IMR-90 (cell line): ENCODE data around the gene GALNT14. TPM values are rescaled to one million over a fixed set of nuclear protein-coding genes. Genes with fewer than 3 reads are reported as not detected.

Source experiments
- ATAC-seq: fragments of 200-7000 bp; cut with Tn5 transposase; 2 replicates; pipeline ENCODE4 v1.9.1; 2020; ENCODE audit warnings: low read depth, mild to moderate bottlenecking, moderate library complexity
- BruUV-seq: library from RNA; stranded (reverse); fragments of 400-500 nt; replicated peaks from 2 replicates; lab custom pipeline; 2021; lab: Mats Ljungman, UMichigan
- CTCF ChIA-PET: fragments of 300-600 bp; formaldehyde crosslinking; extraction: SDS; loops from one replicate; lab custom pipeline; 2021; ENCODE audit warnings: antibody characterized with exemption; lab: Yijun Ruan, JAX
- POLR2A ChIA-PET: fragments of 300-600 bp; sonication (Branson Sonifier 250); formaldehyde crosslinking; loops from one replicate; lab custom pipeline; 2022; ENCODE audit warnings: antibody characterized with exemption; ENCODE audit not compliant: unreplicated experiment; lab: Charles Lee
- DNase-seq: peaks from one replicate; pipeline ENCODE4 v3.0.0; 2013
- H2AFZ ChIP-seq: replicated peaks from 2 replicates; pipeline ENCODE3; 2013; ENCODE audit warnings: low read length, mild to moderate bottlenecking; ENCODE audit not compliant: poor library complexity
- H2AK5ac ChIP-seq: 2 replicates; pipeline ENCODE4 v1.6.1; 2013; ENCODE audit warnings: low read depth, low read length, inconsistent platforms
- H2AK9ac ChIP-seq: replicated peaks from 2 replicates; pipeline ENCODE3; 2013; ENCODE audit warnings: mild to moderate bottlenecking, low read depth, low read length, moderate library complexity; ENCODE audit not compliant: poor library complexity
- H2BK120ac ChIP-seq: 2 replicates; pipeline ENCODE4 v1.6.1; 2013; ENCODE audit warnings: low read depth, low read length, inconsistent platforms
- H2BK15ac ChIP-seq: 3 replicates; pipeline ENCODE4 v1.6.1; 2013; ENCODE audit warnings: low read depth, low read length, inconsistent platforms
- H2BK20ac ChIP-seq: 2 replicates; pipeline ENCODE4 v1.6.1; 2013; ENCODE audit warnings: low read depth, mild to moderate bottlenecking, inconsistent platforms, low read length, moderate library complexity
- H2BK5ac ChIP-seq: 2 replicates; pipeline ENCODE4 v1.6.1; 2013; ENCODE audit warnings: mild to moderate bottlenecking, low read depth, low read length, inconsistent platforms; ENCODE audit not compliant: poor library complexity, severe bottlenecking
- H3K14ac ChIP-seq: replicated peaks from 2 replicates; pipeline ENCODE4 v1.6.1; 2013; ENCODE audit warnings: low read depth, low read length, inconsistent platforms
- H3K18ac ChIP-seq: 2 replicates; pipeline ENCODE4 v1.6.1; 2013; ENCODE audit warnings: low read depth, low read length, control low read depth
- H3K23ac ChIP-seq: 2 replicates; pipeline ENCODE4 v1.6.1; 2013; ENCODE audit warnings: low read depth, low read length, inconsistent platforms
- H3K27ac ChIP-seq: 2 replicates; pipeline ENCODE4 v1.5.1; 2013; ENCODE audit warnings: mild to moderate bottlenecking, control low read depth, low read length; ENCODE audit not compliant: insufficient read depth
- H3K27me3 ChIP-seq: 2 replicates; pipeline ENCODE4 v1.6.1; 2013; ENCODE audit warnings: low read length; ENCODE audit not compliant: control insufficient read depth, insufficient read depth
- H3K36me3 ChIP-seq: 2 replicates; pipeline ENCODE4 v1.6.1; 2013; ENCODE audit warnings: low read length, mixed read lengths; ENCODE audit not compliant: control insufficient read depth, insufficient read depth
- H3K4ac ChIP-seq: 2 replicates; pipeline ENCODE4 v1.6.1; 2013; ENCODE audit warnings: low read depth, low read length, inconsistent platforms
- H3K4me1 ChIP-seq: 2 replicates; pipeline ENCODE4 v1.6.1; 2013; ENCODE audit warnings: low read length, mixed read lengths; ENCODE audit not compliant: control insufficient read depth, insufficient read depth
- H3K4me2 ChIP-seq: 2 replicates; pipeline ENCODE4 v1.6.1; 2013; ENCODE audit warnings: low read depth, mild to moderate bottlenecking, control low read depth, low read length, moderate library complexity
- H3K4me3 ChIP-seq: 2 replicates; pipeline ENCODE4 v1.5.1; 2013; ENCODE audit warnings: low read depth, mild to moderate bottlenecking, control low read depth, low read length, moderate library complexity; ENCODE audit not compliant: insufficient read depth
- H3K56ac ChIP-seq: 2 replicates; pipeline ENCODE4 v1.6.1; 2013; ENCODE audit warnings: low read length, inconsistent platforms; ENCODE audit not compliant: insufficient read depth; ENCODE audit errors: extremely low read depth
- H3K79me1 ChIP-seq, 2 experiments: 2 replicates each; pipeline ENCODE4 v1.6.1; 2013; ENCODE audit warnings: low read length in 2 of 2, inconsistent platforms in 1 of 2, low read depth in 1 of 2
- H3K9ac ChIP-seq: 2 replicates; pipeline ENCODE4 v1.6.1; 2013; ENCODE audit warnings: low read depth, low read length, control low read depth
- H3K9me1 ChIP-seq: 2 replicates; pipeline ENCODE4 v1.6.1; 2013; ENCODE audit warnings: low read length, inconsistent platforms; ENCODE audit not compliant: insufficient read depth
- H3K9me3 ChIP-seq: 2 replicates; pipeline ENCODE4 v1.6.1; 2013; ENCODE audit warnings: low read length; ENCODE audit not compliant: control insufficient read depth, insufficient read depth
- H4K20me1 ChIP-seq: 2 replicates; pipeline ENCODE4 v1.6.1; 2013; ENCODE audit warnings: low read length, inconsistent platforms; ENCODE audit not compliant: insufficient read depth
- H4K5ac ChIP-seq: 2 replicates; pipeline ENCODE4 v1.6.1; 2013; ENCODE audit warnings: mild to moderate bottlenecking, low read depth, low read length, control low read depth
- H4K8ac ChIP-seq, 2 experiments: 2 replicates each; pipeline ENCODE4 v1.6.1; 2013; ENCODE audit warnings: low read depth in 2 of 2, low read length in 2 of 2, control low read depth in 1 of 2, inconsistent platforms in 1 of 2
- H4K91ac ChIP-seq: 2 replicates; pipeline ENCODE4 v1.6.1; 2013; ENCODE audit warnings: low read depth, low read length, inconsistent platforms; ENCODE audit not compliant: insufficient read depth
- CTCF ChIP-seq: conservative IDR thresholded peaks from 2 replicates; pipeline ENCODE4 v1.5.1; 2012; ENCODE audit warnings: mild to moderate bottlenecking, low read depth, low read length, improper control_type of control experiment
- MAFK ChIP-seq: IDR thresholded peaks from 2 replicates; pipeline ENCODE4 v1.6.1; 2012; ENCODE audit warnings: low read depth, low read length, improper control_type of control experiment
- MAZ ChIP-seq: IDR thresholded peaks from 2 replicates; pipeline ENCODE4 v1.6.1; 2012; ENCODE audit warnings: low read depth, mild to moderate bottlenecking, low read length, improper control_type of control experiment, moderate library complexity, borderline replicate concordance
- NFE2L2 ChIP-seq: fragments of 150-350 bp; IDR thresholded peaks from 2 replicates; pipeline ENCODE4 v1.6.1; 2016; ENCODE audit warnings: low read depth, mild to moderate bottlenecking, low read length
- POLR2A ChIP-seq: IDR thresholded peaks from 2 replicates; pipeline ENCODE4 v1.6.1; 2012; ENCODE audit warnings: mild to moderate bottlenecking, low read depth, low read length
- RCOR1 ChIP-seq: IDR thresholded peaks from 2 replicates; pipeline ENCODE4 v1.6.1; 2012; ENCODE audit warnings: mild to moderate bottlenecking, low read length, improper control_type of control experiment; ENCODE audit not compliant: insufficient replicate concordance
- SMC3 ChIP-seq: fragments of 150-350 bp; IDR thresholded peaks from 2 replicates; pipeline ENCODE4 v1.6.1; 2016; ENCODE audit warnings: low read depth, mild to moderate bottlenecking, antibody characterized with exemption, low read length, moderate library complexity
- USF2 ChIP-seq: fragments of 150-350 bp; IDR thresholded peaks from 2 replicates; pipeline ENCODE4 v1.6.1; 2017; ENCODE audit warnings: mild to moderate bottlenecking, antibody characterized with exemption, low read length, low read depth
- WGBS, 2 experiments: methylation state at CpG; one replicate each; pipeline versions ENCODE4 v1.1.5 to v1.1.7; 2013; ENCODE audit warnings: missing lambda C conversion rate in 2 of 2; ENCODE audit not compliant: insufficient read length in 1 of 2; ENCODE audit errors: extremely low coverage in 2 of 2; 5-methylcytosine and 5-hydroxymethylcytosine counted together
- dilution Hi-C: fragments of 300-500 bp; cut with HindIII; formaldehyde crosslinking; loops from one replicate; pipeline ENCODE4 v1.14.3; 2018; ENCODE audit warnings: low sequenced_read_pairs; ENCODE audit not compliant: unreplicated experiment
- in situ Hi-C: fragments of 300-500 bp; cut with MboI; formaldehyde crosslinking; loops from 3 replicates; pipeline ENCODE4 v1.14.3; 2019; ENCODE audit warnings: low sequenced_read_pairs, inconsistent platforms, mixed read lengths
- intact Hi-C: fragments of 100-400 bp; cut with micrococcal nuclease; formaldehyde crosslinking; loops from 2 replicates; pipeline ENCODE4 v1.10.0; 2022
- polyA plus RNA-seq, 3 experiments: library from polyadenylated mRNA; depleted of rRNA; stranded (reverse); fragments of >200 nt; gene quantifications; 2 replicates each; pipeline ENCODE4 v1.2.3, GENCODE V29; 2012; ENCODE audit warnings: low replicate concordance in 1 of 3
- total RNA-seq: library from RNA; depleted of rRNA; stranded (reverse); fragments of >200 nt; gene quantifications from 2 replicates; pipeline ENCODE4 v1.2.3, GENCODE V29; 2012
- TF ChIP-seq, protein P1 (sequence below): fragments of 150-350 bp; IDR thresholded peaks from 2 replicates; pipeline ENCODE4 v1.6.1; 2016; ENCODE audit warnings: low read depth, mild to moderate bottlenecking, low read length, moderate library complexity, borderline replicate concordance

Gene GALNT14
- total and polyA plus RNA-seq, 2 of the 4 experiments (the other 2 are of a cell fraction): 0.15 to 0.18 TPM

GRCh38 chr2:30978044-30978443, 160.2 kb downstream of the GALNT14 start:
- Histone ChIP-seq H2BK120ac (no peak overlapping the region), H4K20me1 (no peaks in the 10 kb centered on the region), H3K4ac (no peak overlapping the region), H2AFZ (no peak overlapping the region), H3K36me3 (no peaks in the 10 kb centered on the region), H2BK20ac (no peak overlapping the region), H4K5ac (no peak overlapping the region), H3K23ac (no peak overlapping the region), H3K18ac (no peak overlapping the region), H3K9me1 (no peaks in the 10 kb centered on the region), H3K79me1 (no peaks in the 10 kb centered on the region), H3K14ac (no peak overlapping the region), H3K4me1 (no peaks in the 10 kb centered on the region), H3K56ac (no peak overlapping the region), H2BK5ac (no peak overlapping the region), H3K27ac (no peak overlapping the region), H2BK15ac (no peak overlapping the region), H3K4me2 (no peak overlapping the region), H3K9ac (no peak overlapping the region), H4K91ac (no peak overlapping the region), H2AK9ac (no peak overlapping the region), H3K27me3 (peaks cover 3% of the 10 kb centered on the region; the same call in 1 of the 2 replicates), H3K9me3 (no peaks in the 10 kb centered on the region), H3K4me3 (no peak overlapping the region), H2AK5ac (no peak overlapping the region), H4K8ac (no peak overlapping the region)
- dilution Hi-C loops: no loop called here
- POLR2A ChIA-PET: no interaction called here
- intact Hi-C loops: no loop called here
- in situ Hi-C loops: no loop called here
- CTCF ChIA-PET: interaction anchor here (0.5 to 0.6 kb wide), 2 partner anchors 15 to 267 kb away, joined by 3 to 4 read pairs; no protein-coding TSS in a partner anchor
- ATAC-seq (no peak), DNase-seq (no peak)
- TF ChIP-seq NFE2L2 (no peak), USF2 (no peak), POLR2A (no peak), RCOR1 (no peak), MAFK (no peak), CTCF (no peak), MAZ (no peak), SMC3 (no peak)
- TF ChIP-seq, protein P1, sequence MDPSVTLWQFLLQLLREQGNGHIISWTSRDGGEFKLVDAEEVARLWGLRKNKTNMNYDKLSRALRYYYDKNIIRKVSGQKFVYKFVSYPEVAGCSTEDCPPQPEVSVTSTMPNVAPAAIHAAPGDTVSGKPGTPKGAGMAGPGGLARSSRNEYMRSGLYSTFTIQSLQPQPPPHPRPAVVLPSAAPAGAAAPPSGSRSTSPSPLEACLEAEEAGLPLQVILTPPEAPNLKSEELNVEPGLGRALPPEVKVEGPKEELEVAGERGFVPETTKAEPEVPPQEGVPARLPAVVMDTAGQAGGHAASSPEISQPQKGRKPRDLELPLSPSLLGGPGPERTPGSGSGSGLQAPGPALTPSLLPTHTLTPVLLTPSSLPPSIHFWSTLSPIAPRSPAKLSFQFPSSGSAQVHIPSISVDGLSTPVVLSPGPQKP: no peak
- WGBS, 2 experiments: 31% methylated on average over 3 of the region's 5 CpGs; no CpG with 5 or more reads in 1 of the 2 experiments
- no TSS peak for BruUV-seq
